ENCODE measurements around the gene SLC22A3.
"Not testable (repeated sequence)": the region's sequence is repeated elsewhere in the genome, so short reads cannot be mapped to it uniquely, and the experiment has no call there.

Gene SLC22A3

GRCh38 chr6:160419488-160419887, 71.3 kb downstream of the SLC22A3 start:
- DNase-seq, result no peak

- DNase-seq, result no peak
These were observed 72.2 kb downstream of the SLC22A3 start for GRCh38 chr6:160420253-160420968.

GRCh38 chr6:160420969-160421556, 72.9 kb downstream of the SLC22A3 start:
- no peak for DNase-seq

- no peak for DNase-seq
These were observed 73.7 kb downstream of the SLC22A3 start for GRCh38 chr6:160421854-160422253.

GRCh38 chr6:160424256-160424655, 76.1 kb downstream of the SLC22A3 start:
- no peak for DNase-seq

- DNase-seq, result no peak
These were observed 78.0 kb downstream of the SLC22A3 start for GRCh38 chr6:160426136-160426535.

- DNase-seq, result no peak
These were observed 79.3 kb downstream of the SLC22A3 start for GRCh38 chr6:160427312-160428068.

- no peak for DNase-seq
These were observed 79.9 kb downstream of the SLC22A3 start for GRCh38 chr6:160428069-160428430.

- no peak for DNase-seq
These were observed 80.8 kb downstream of the SLC22A3 start for GRCh38 chr6:160428818-160429619.

GRCh38 chr6:160429620-160429895, 81.4 kb downstream of the SLC22A3 start:
- no peak for DNase-seq

GRCh38 chr6:160430203-160430602, 82.0 kb downstream of the SLC22A3 start:
- no peak for DNase-seq

- DNase-seq, result no peak
These were observed 82.6 kb downstream of the SLC22A3 start for GRCh38 chr6:160430751-160431150.

GRCh38 chr6:160431226-160431625, 83.0 kb downstream of the SLC22A3 start:
- DNase-seq, result no peak

GRCh38 chr6:160431791-160432404, 83.7 kb downstream of the SLC22A3 start:
- DNase-seq, result no peak

- no peak for DNase-seq
These were observed 87.8 kb downstream of the SLC22A3 start for GRCh38 chr6:160435935-160436334.

GRCh38 chr6:160437154-160437553, 89.0 kb downstream of the SLC22A3 start:
- DNase-seq, result no peak

- DNase-seq, result no peak
These were observed 89.6 kb downstream of the SLC22A3 start for GRCh38 chr6:160437775-160438174.

GRCh38 chr6:160438481-160438880, 90.3 kb downstream of the SLC22A3 start:
- DNase-seq, result no peak

- no peak for DNase-seq
These were observed 91.6 kb downstream of the SLC22A3 start for GRCh38 chr6:160439751-160440150.

- no peak for DNase-seq
These were observed 94.0 kb downstream of the SLC22A3 start for GRCh38 chr6:160442151-160442550.

GRCh38 chr6:160445130-160445529, 97.0 kb downstream of the SLC22A3 start:
- DNase-seq, result no peak

GRCh38 chr6:160447350-160447749, 99.2 kb downstream of the SLC22A3 start:
- no peak for DNase-seq

- DNase-seq, result not testable (repeated sequence)
These were observed 101.6 kb downstream of the SLC22A3 start for GRCh38 chr6:160449787-160450186.

Measured in NCI-H2107 (cell line).